Stimulated activated effector memory CD8-positive, alpha-beta T cell treated with anti-CD3 and anti-CD28 coated beads, Interleukin-12 subunit alpha, Interleukin-12 subunit beta, amount 100 ng/mL, for 72 hours (primary cell): Measurements from ENCODE around the gene EGR4.
A peak's percentile ranks its signal among the peaks of the same experiment; 100 is the strongest.
"Not testable (repeated sequence)": the region's sequence is repeated elsewhere in the genome, so short reads cannot be mapped to it uniquely, and the experiment has no call there.

Experiments
- ATAC-seq: fragments of 150-1000 bp; cut with Tn5 transposase; 2 replicates; pipeline ENCODE4 v1.10.0; 2021
- DNase-seq, 2 donors: peaks; one replicate each; pipeline ENCODE4 v3.0.0; 2021 to 2022; ENCODE audit warnings: low spot score in 2 of 2
- H3K27ac Mint-ChIP-seq: one replicate; pipeline ENCODE4 v1.8.0; 2022; ENCODE audit warnings: mild to moderate bottlenecking, mixed read lengths
- H3K36me3 Mint-ChIP-seq: one replicate; pipeline ENCODE4 v1.8.0; 2022; ENCODE audit warnings: mild to moderate bottlenecking, mixed read lengths
- H3K4me1 Mint-ChIP-seq: one replicate; pipeline ENCODE4 v1.8.0; 2022; ENCODE audit warnings: mixed read lengths
- H3K4me3 Mint-ChIP-seq: one replicate; pipeline ENCODE4 v1.8.0; 2022; ENCODE audit warnings: mild to moderate bottlenecking, mixed read lengths
- H3K9me3 Mint-ChIP-seq: one replicate; pipeline ENCODE4 v1.8.0; 2022; ENCODE audit warnings: mixed read lengths

EGR4 gene

GRCh38 chr2:73279852-73280251, 13.5 kb downstream of the EGR4 start:
- Mint-ChIP-seq H3K27ac (no peak overlapping the region), H3K9me3 (no peaks in the 10 kb centered on the region), H3K36me3 (peaks cover 5% of the 10 kb centered on the region), H3K4me3 (no peak overlapping the region), H3K4me1 (peaks cover 32% of the 10 kb centered on the region)
- ATAC-seq (no peak), DNase-seq (no peak)

- ATAC-seq (no peak), DNase-seq (no peak)
- H3K4me1 Mint-ChIP-seq = peaks cover 21% of the 10 kb centered on the region
- H3K9me3 Mint-ChIP-seq = no peaks in the 10 kb centered on the region
- H3K4me3 Mint-ChIP-seq = no peak overlapping the region
- no peak overlapping the region for H3K27ac Mint-ChIP-seq
- H3K36me3 Mint-ChIP-seq = peaks cover 16% of the 10 kb centered on the region
Measured at GRCh38 chr2:73272270-73272669, 21.1 kb downstream of the EGR4 start.

- ATAC-seq = no peak
- Mint-ChIP-seq H3K27ac (no peak overlapping the region), H3K4me3 (peak overlapping the region; percentile 39), H3K36me3 (peaks cover 21% of the 10 kb centered on the region), H3K9me3 (no peaks in the 10 kb centered on the region), H3K4me1 (peaks cover 27% of the 10 kb centered on the region)
- DNase-seq = no peak
Measured at GRCh38 chr2:73269686-73270465, 23.5 kb downstream of the EGR4 start.

GRCh38 chr2:73268830-73269685, 24.3 kb downstream of the EGR4 start:
- no peak overlapping the region for H3K27ac Mint-ChIP-seq
- ATAC-seq = peak; percentile 87
- H3K9me3 Mint-ChIP-seq = no peaks in the 10 kb centered on the region
- peak in 1 of 2 donors; percentile 77 for DNase-seq
- peak overlapping the region; percentile 39 for H3K4me3 Mint-ChIP-seq
- peaks cover 27% of the 10 kb centered on the region for H3K4me1 Mint-ChIP-seq
- peaks cover 25% of the 10 kb centered on the region for H3K36me3 Mint-ChIP-seq

- no peak for ATAC-seq
- Mint-ChIP-seq H3K4me3 (peak overlapping the region; percentile 40), H3K36me3 (peaks cover 26% of the 10 kb centered on the region), H3K27ac (peak overlapping the region; percentile 35), H3K9me3 (no peaks in the 10 kb centered on the region), H3K4me1 (peaks cover 27% of the 10 kb centered on the region)
- no peak for DNase-seq
Measured at GRCh38 chr2:73268366-73268829, 24.9 kb downstream of the EGR4 start.

GRCh38 chr2:73267008-73267407, 26.3 kb downstream of the EGR4 start:
- no peak for DNase-seq
- Mint-ChIP-seq H3K4me3 (no peak overlapping the region), H3K36me3 (peaks cover 31% of the 10 kb centered on the region), H3K9me3 (no peaks in the 10 kb centered on the region), H3K4me1 (peaks cover 27% of the 10 kb centered on the region), H3K27ac (no peak overlapping the region)
- no peak for ATAC-seq

- H3K27ac Mint-ChIP-seq = no peak overlapping the region
- DNase-seq (no peak), ATAC-seq (no peak)
- no peak overlapping the region for H3K4me3 Mint-ChIP-seq
- H3K9me3 Mint-ChIP-seq = no peaks in the 10 kb centered on the region
- H3K4me1 Mint-ChIP-seq = peaks cover 27% of the 10 kb centered on the region
- H3K36me3 Mint-ChIP-seq = peaks cover 31% of the 10 kb centered on the region
Measured at GRCh38 chr2:73266061-73266901, 27.1 kb downstream of the EGR4 start.

- Mint-ChIP-seq H3K9me3 (no peaks in the 10 kb centered on the region), H3K4me1 (peaks cover 20% of the 10 kb centered on the region), H3K36me3 (peaks cover 26% of the 10 kb centered on the region), H3K4me3 (no peak overlapping the region), H3K27ac (no peak overlapping the region)
- ATAC-seq = no peak
- no peak for DNase-seq
Measured at GRCh38 chr2:73265298-73266060, 27.9 kb downstream of the EGR4 start.

- DNase-seq (no peak), ATAC-seq (no peak)
- H3K27ac Mint-ChIP-seq = no peak overlapping the region
- H3K9me3 Mint-ChIP-seq = no peaks in the 10 kb centered on the region
- peaks cover 29% of the 10 kb centered on the region for H3K36me3 Mint-ChIP-seq
- no peak overlapping the region for H3K4me3 Mint-ChIP-seq
- H3K4me1 Mint-ChIP-seq = peaks cover 19% of the 10 kb centered on the region
Measured at GRCh38 chr2:73264783-73265182, 28.6 kb downstream of the EGR4 start.

GRCh38 chr2:73264332-73264606, 29.1 kb downstream of the EGR4 start:
- ATAC-seq (no peak), DNase-seq (no peak)
- peaks cover 34% of the 10 kb centered on the region for H3K36me3 Mint-ChIP-seq
- no peak overlapping the region for H3K27ac Mint-ChIP-seq
- no peak overlapping the region for H3K4me3 Mint-ChIP-seq
- no peaks in the 10 kb centered on the region for H3K9me3 Mint-ChIP-seq
- peaks cover 19% of the 10 kb centered on the region for H3K4me1 Mint-ChIP-seq

GRCh38 chr2:73263540-73264331, 29.6 kb downstream of the EGR4 start:
- DNase-seq (no peak), ATAC-seq (no peak)
- Mint-ChIP-seq H3K27ac (peak overlapping the region; percentile 54), H3K4me3 (no peak overlapping the region), H3K9me3 (no peaks in the 10 kb centered on the region), H3K4me1 (peaks cover 19% of the 10 kb centered on the region), H3K36me3 (peaks cover 37% of the 10 kb centered on the region)

GRCh38 chr2:73262691-73263429, 30.5 kb downstream of the EGR4 start:
- H3K4me3 Mint-ChIP-seq, DNase-seq, H3K9me3 Mint-ChIP-seq, ATAC-seq: not testable (repeated sequence)
- peak overlapping the region; percentile 54 for H3K27ac Mint-ChIP-seq
- peaks cover 13% of the 10 kb centered on the region for H3K4me1 Mint-ChIP-seq
- H3K36me3 Mint-ChIP-seq = peaks cover 37% of the 10 kb centered on the region

GRCh38 chr2:73262108-73262651, 31.2 kb downstream of the EGR4 start:
- peak overlapping the region; percentile 3 for H3K27ac Mint-ChIP-seq
- DNase-seq (no peak), ATAC-seq (no peak)
- no peak overlapping the region for H3K4me3 Mint-ChIP-seq
- H3K9me3 Mint-ChIP-seq = no peaks in the 10 kb centered on the region
- peaks cover 37% of the 10 kb centered on the region for H3K36me3 Mint-ChIP-seq
- H3K4me1 Mint-ChIP-seq = peaks cover 12% of the 10 kb centered on the region
